ENCODE data around the gene IDI1. TPM values are rescaled to one million over a fixed set of nuclear protein-coding genes. Genes with fewer than 3 reads are reported as not detected.
A peak's percentile ranks its signal among the peaks of the same experiment; 100 is the strongest.

Gene IDI1
- total and polyA plus RNA-seq, 10 donors, result 43.9 to 136 (median 65.5) TPM

- no peak for DNase-seq
- intact Hi-C loops (cut with DNase I; ENCODE audit: low total_unique reads), result no loop called here
- peaks cover 5 to 100% (median 96%) of the 10 kb centered on the region in 6 donors for H3K36me3 ChIP-seq
- TF ChIP-seq POLR2A (IDR thresholded peaks at IDR 0.05) (no peak), POLR2AphosphoS5 (IDR thresholded peaks at IDR 0.05) (peak in 1 of 3 donors; percentile 35)
- no peaks in the 10 kb centered on the region for H3K4me1 ChIP-seq
- 93 to 99% (median 96%) methylated on average over 9 of the region's 9 CpGs for WGBS, 5 donors
- H3K27ac ChIP-seq, result no peak overlapping the region
- H3K4me3 ChIP-seq, result no peak overlapping the region
- H3K27me3 ChIP-seq (replicated peaks in 1 of 7), result no peaks in the 10 kb centered on the region
- H3K9me3 ChIP-seq, result no peaks in the 10 kb centered on the region
These were observed 39.8 kb downstream of the IDI1 start for GRCh38 chr10:1009071-1009494.

DNA sequence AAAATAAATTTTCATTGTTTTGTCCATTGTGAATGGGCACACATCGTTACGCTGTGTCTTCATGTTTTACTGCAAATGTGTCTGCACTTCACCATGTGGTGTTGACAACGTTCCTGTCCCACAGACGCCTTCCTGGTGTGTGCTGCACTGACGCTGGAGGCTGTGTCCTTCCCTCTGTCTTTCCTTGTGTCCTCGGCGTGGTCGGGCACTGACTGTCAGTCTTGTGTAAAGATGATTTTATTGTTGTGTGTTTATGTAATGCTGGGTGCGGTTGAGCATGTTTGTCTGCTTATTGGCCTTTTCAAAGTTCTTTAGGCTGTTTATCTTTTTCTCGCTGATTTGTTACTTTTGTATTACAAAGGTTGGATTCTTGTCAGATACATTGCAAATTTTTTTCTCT lies 41.3 kb downstream of the IDI1 start:
- 87 to 95% (median 92%) methylated on average over 10 of the region's 10 CpGs for WGBS, 5 donors
- intact Hi-C loops (cut with DNase I; ENCODE audit: low total_unique reads), result no loop called here
- no peak for DNase-seq
- no peaks in the 10 kb centered on the region for H3K27me3 ChIP-seq (replicated peaks in 1 of 7)
- H3K36me3 ChIP-seq, result peaks cover 11 to 100% (median 98%) of the 10 kb centered on the region in 6 donors
- TF ChIP-seq, protein P1, sequence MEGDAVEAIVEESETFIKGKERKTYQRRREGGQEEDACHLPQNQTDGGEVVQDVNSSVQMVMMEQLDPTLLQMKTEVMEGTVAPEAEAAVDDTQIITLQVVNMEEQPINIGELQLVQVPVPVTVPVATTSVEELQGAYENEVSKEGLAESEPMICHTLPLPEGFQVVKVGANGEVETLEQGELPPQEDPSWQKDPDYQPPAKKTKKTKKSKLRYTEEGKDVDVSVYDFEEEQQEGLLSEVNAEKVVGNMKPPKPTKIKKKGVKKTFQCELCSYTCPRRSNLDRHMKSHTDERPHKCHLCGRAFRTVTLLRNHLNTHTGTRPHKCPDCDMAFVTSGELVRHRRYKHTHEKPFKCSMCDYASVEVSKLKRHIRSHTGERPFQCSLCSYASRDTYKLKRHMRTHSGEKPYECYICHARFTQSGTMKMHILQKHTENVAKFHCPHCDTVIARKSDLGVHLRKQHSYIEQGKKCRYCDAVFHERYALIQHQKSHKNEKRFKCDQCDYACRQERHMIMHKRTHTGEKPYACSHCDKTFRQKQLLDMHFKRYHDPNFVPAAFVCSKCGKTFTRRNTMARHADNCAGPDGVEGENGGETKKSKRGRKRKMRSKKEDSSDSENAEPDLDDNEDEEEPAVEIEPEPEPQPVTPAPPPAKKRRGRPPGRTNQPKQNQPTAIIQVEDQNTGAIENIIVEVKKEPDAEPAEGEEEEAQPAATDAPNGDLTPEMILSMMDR (IDR thresholded peaks at IDR 0.05 in 8 of 11, conservative IDR thresholded peaks at IDR 0.05 in 3 of 11), result no peak
- TF ChIP-seq POLR2A (IDR thresholded peaks at IDR 0.05), result no peak
- TF ChIP-seq POLR2AphosphoS5 (IDR thresholded peaks at IDR 0.05), result no peak
- no peak overlapping the region for H3K27ac ChIP-seq
- H3K9me3 ChIP-seq, result peaks cover 0 to 9% (median 7%) of the 10 kb centered on the region in 8 donors
- no peaks in the 10 kb centered on the region for H3K4me1 ChIP-seq
- H3K4me3 ChIP-seq, result no peak overlapping the region

- Histone ChIP-seq H3K9me3 (peaks cover 0 to 19% (median 17%) of the 10 kb centered on the region in 8 donors), H3K4me1 (no peaks in the 10 kb centered on the region), H3K4me3 (no peak overlapping the region), H3K27ac (no peak overlapping the region), H3K36me3 (peaks cover 15 to 100% (median 98%) of the 10 kb centered on the region in 6 donors), H3K27me3 (replicated peaks in 1 of 7) (no peaks in the 10 kb centered on the region)
- WGBS, 5 donors, result 95 to 98% (median 96%) methylated on average over 9 of the region's 9 CpGs
- intact Hi-C loops (cut with DNase I; ENCODE audit: low total_unique reads), result no loop called here
- DNase-seq, result no peak
- TF ChIP-seq POLR2A (IDR thresholded peaks at IDR 0.05) (no peak), POLR2AphosphoS5 (IDR thresholded peaks at IDR 0.05) (no peak)
- TF ChIP-seq, protein P1 (IDR thresholded peaks at IDR 0.05 in 8 of 11, conservative IDR thresholded peaks at IDR 0.05 in 3 of 11), result no peak
These were observed 42.3 kb downstream of the IDI1 start for GRCh38 chr10:1006573-1006972.

- WGBS, 5 donors, result 56 to 97% (median 95%) methylated on average over 2 to 9 of the region's 9 CpGs
- no peak overlapping the region for H3K27ac ChIP-seq
- H3K4me1 ChIP-seq, result no peaks in the 10 kb centered on the region
- no peak for DNase-seq
- H3K27me3 ChIP-seq (replicated peaks in 1 of 7), result no peaks in the 10 kb centered on the region
- intact Hi-C loops (cut with DNase I; ENCODE audit: low total_unique reads), result no loop called here
- H3K9me3 ChIP-seq, result peaks cover 0 to 23% (median 18%) of the 10 kb centered on the region in 8 donors
- no peak overlapping the region for H3K4me3 ChIP-seq
- TF ChIP-seq POLR2AphosphoS5 (IDR thresholded peaks at IDR 0.05), result no peak
- no peak for TF ChIP-seq POLR2A (IDR thresholded peaks at IDR 0.05)
- TF ChIP-seq, protein P1 (IDR thresholded peaks at IDR 0.05 in 8 of 11, conservative IDR thresholded peaks at IDR 0.05 in 3 of 11), result no peak
- H3K36me3 ChIP-seq, result peaks cover 18 to 100% (median 100%) of the 10 kb centered on the region in 6 donors
These were observed 44.8 kb downstream of the IDI1 start for GRCh38 chr10:1003884-1004670.
